ENCODE results near the gene S100A1. TPM values are rescaled to one million over a fixed set of nuclear protein-coding genes. Genes with fewer than 3 reads are reported as not detected.

S100A1 gene
- total and polyA plus RNA-seq, 2 of the 8 experiments (the other 6 are each of a cell fraction or from before 2014, with no cell fraction given): 2.0 TPM; not detected in 1

- TF ChIP-seq CTCF (IDR thresholded peaks at IDR 0.05; ENCODE audit: control extremely low read depth in 1 of 3, insufficient read depth in 1 of 3, low read depth in 1 of 3, low read length in 3 of 3): peak in 1 of 3 experiments; percentile 5; a peak in 1 of 4 replicates
- TF ChIP-seq E2F6 (IDR thresholded peaks at IDR 0.05): 0 out of 2 replicates have a peak, but pooled peaks have one; percentile 33
- TF ChIP-seq ZNF274 (IDR thresholded peaks at IDR 0.05; ENCODE audit: borderline replicate concordance, extremely low read depth, low read length): no peak
- TF ChIP-seq EZH2 (IDR thresholded peaks at IDR 0.05; ENCODE audit: low read depth, low read length, severe bottlenecking): peak; percentile 64
- TF ChIP-seq KDM4A (IDR thresholded peaks at IDR 0.05; ENCODE audit: low read depth, low read length, severe bottlenecking): peak; percentile 85
These were observed 51.3 kb downstream of the S100A1 start (continued) for GRCh38 chr1:153679337-153680119.

All from H1 (cell line).